Endodermal cell (in vitro differentiated cells): ENCODE results near the gene MRGPRX3. TPM values are rescaled to one million over a fixed set of nuclear protein-coding genes. Genes with fewer than 3 reads are reported as not detected.

ENCODE experiments used
- DNase-seq: peaks from one replicate; pipeline ENCODE4 v3.0.0-alpha.2; 2017
- H3K27ac ChIP-seq: 2 replicates; pipeline ENCODE4 v1.5.1; 2013; ENCODE audit warnings: mild to moderate bottlenecking, low read depth, low read length, moderate library complexity
- H3K27me3 ChIP-seq: 2 replicates; pipeline ENCODE4 v1.6.1; 2013; ENCODE audit warnings: mild to moderate bottlenecking, low read length, moderate library complexity; ENCODE audit not compliant: insufficient read depth, control insufficient read depth, poor library complexity, severe bottlenecking
- H3K36me3 ChIP-seq: 2 replicates; pipeline ENCODE4 v1.7.0; 2013; ENCODE audit warnings: mild to moderate bottlenecking, low read length, moderate library complexity; ENCODE audit not compliant: control insufficient read depth, insufficient read depth
- H3K4me1 ChIP-seq: one replicate; pipeline ENCODE4 v1.7.0; 2013; ENCODE audit warnings: low read length; ENCODE audit not compliant: control insufficient read depth, insufficient read depth
- H3K4me3 ChIP-seq: 2 replicates; pipeline ENCODE4 v1.5.1; 2013; ENCODE audit warnings: mild to moderate bottlenecking, low read length, moderate library complexity
- H3K9ac ChIP-seq: 2 replicates; pipeline ENCODE4 v1.6.1; 2013; ENCODE audit warnings: mild to moderate bottlenecking, low read length, moderate library complexity; ENCODE audit not compliant: poor library complexity, severe bottlenecking; ENCODE audit errors: extremely low read depth
- H3K9me3 ChIP-seq: 2 replicates; pipeline ENCODE4 v1.6.1; 2013; ENCODE audit warnings: mild to moderate bottlenecking, low read length, moderate library complexity; ENCODE audit not compliant: control insufficient read depth
- H3K27ac Mint-ChIP-seq: 2 replicates; pipeline ENCODE4 v1.8.0; 2020; ENCODE audit warnings: mixed read lengths
- H3K27me3 Mint-ChIP-seq: 2 replicates; pipeline ENCODE4 v1.8.0; 2021; ENCODE audit warnings: mild to moderate bottlenecking, mixed read lengths; ENCODE audit not compliant: insufficient read depth
- H3K36me3 Mint-ChIP-seq: 2 replicates; pipeline ENCODE4 v1.8.0; 2020; ENCODE audit warnings: low read depth, mixed read lengths
- H3K4me1 Mint-ChIP-seq: 2 replicates; pipeline ENCODE4 v1.8.0; 2020; ENCODE audit warnings: mixed read lengths
- H3K4me3 Mint-ChIP-seq: 2 replicates; pipeline ENCODE4 v1.8.0; 2020; ENCODE audit warnings: mild to moderate bottlenecking, moderate library complexity, mixed read lengths
- H3K9me3 Mint-ChIP-seq: 2 replicates; pipeline ENCODE4 v1.8.0; 2020; ENCODE audit warnings: mild to moderate bottlenecking, mixed read lengths
- WGBS, 2 experiments: methylation state at CpG; one replicate each; pipeline versions ENCODE4 v1.1.5 to v1.1.7; 2013; ENCODE audit warnings: missing lambda C conversion rate in 2 of 2, mixed read lengths in 1 of 2; ENCODE audit not compliant: insufficient coverage in 1 of 2, insufficient read length in 1 of 2; 5-methylcytosine and 5-hydroxymethylcytosine counted together
- long read RNA-seq, 4 experiments: library from polyadenylated mRNA in 2 of 4; library from RNA in 1 of 4; library from capped mRNA in 1 of 4; stranded (forward) in 3 of 4; unstranded in 1 of 4; transcript quantifications; one replicate each; pipeline ENCODE4 v2.0.0, GENCODE V29; 2020 to 2021; ENCODE audit warnings: inconsistent platforms in 1 of 4
- polyA plus RNA-seq, 2 experiments: library from polyadenylated mRNA; stranded (reverse); fragments of 50-300 nt; gene quantifications; one replicate each; pipeline ENCODE4 v1.2.3, GENCODE V29; 2013
- total RNA-seq, 2 donors: library from RNA; stranded (reverse); fragmentation: NEBNext Ultra II Directional in 1 of 2; extraction: Animal tissue kit (Norgen Biotek cat#: 25700) in 1 of 2; gene quantifications; 2 replicates in 1 of 2; 3 replicates in 1 of 2; pipeline ENCODE4 v1.2.1, GENCODE V29; 2021
- TF ChIP-seq, protein P1 (sequence below): fragments of 200-600 bp; sonication (generic); conservative IDR thresholded peaks from 2 replicates; pipeline ENCODE4 v1.5.0; 2021; ENCODE audit warnings: antibody characterized with exemption, mild to moderate bottlenecking

MRGPRX3 gene
- not detected for total RNA-seq
- not detected for polyA plus RNA-seq (2013, experiment 1 of 2)
- polyA plus RNA-seq (2013, experiment 2 of 2) = not detected
- long read RNA-seq, experiment 1 = 0 reads
- long read RNA-seq, experiment 2 = 0 reads
- long read RNA-seq, experiment 3 = 0 reads
- long read RNA-seq, experiment 4 = 0 reads

DNA sequence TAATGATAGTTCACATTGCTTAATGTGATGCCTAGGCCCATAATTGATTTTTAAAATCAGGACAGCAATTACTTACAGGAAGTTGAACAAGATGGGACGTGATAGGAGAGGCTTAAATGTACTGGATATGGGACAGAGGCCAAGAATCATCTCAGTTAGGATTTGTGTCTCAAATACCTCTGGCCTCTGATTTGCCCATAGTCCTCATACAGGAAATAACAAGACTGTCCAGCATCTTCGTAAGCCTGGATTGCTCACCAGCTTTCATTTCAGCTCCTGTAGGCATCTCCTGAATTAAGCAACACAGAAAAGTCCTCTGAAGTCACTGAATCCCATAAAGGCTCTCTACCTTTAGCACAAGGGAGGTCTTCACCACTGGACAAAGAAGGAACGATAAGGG, at the start of gene MRGPRX3:
Gene MRGPRX3 (plus strand): TSS at position 231 of the 400 bp plus-strand sequence. CDS start 4,632 bp downstream, outside the sequence.
- H3K9ac ChIP-seq = no peak within 1 kb of the TSS
- TF ChIP-seq, protein P1, sequence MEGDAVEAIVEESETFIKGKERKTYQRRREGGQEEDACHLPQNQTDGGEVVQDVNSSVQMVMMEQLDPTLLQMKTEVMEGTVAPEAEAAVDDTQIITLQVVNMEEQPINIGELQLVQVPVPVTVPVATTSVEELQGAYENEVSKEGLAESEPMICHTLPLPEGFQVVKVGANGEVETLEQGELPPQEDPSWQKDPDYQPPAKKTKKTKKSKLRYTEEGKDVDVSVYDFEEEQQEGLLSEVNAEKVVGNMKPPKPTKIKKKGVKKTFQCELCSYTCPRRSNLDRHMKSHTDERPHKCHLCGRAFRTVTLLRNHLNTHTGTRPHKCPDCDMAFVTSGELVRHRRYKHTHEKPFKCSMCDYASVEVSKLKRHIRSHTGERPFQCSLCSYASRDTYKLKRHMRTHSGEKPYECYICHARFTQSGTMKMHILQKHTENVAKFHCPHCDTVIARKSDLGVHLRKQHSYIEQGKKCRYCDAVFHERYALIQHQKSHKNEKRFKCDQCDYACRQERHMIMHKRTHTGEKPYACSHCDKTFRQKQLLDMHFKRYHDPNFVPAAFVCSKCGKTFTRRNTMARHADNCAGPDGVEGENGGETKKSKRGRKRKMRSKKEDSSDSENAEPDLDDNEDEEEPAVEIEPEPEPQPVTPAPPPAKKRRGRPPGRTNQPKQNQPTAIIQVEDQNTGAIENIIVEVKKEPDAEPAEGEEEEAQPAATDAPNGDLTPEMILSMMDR = no peak
- no peaks in the 10 kb centered on the region for H3K4me1 ChIP-seq
- no peaks in the 10 kb centered on the region for H3K9me3 ChIP-seq
- H3K27ac ChIP-seq = no peak within 1 kb of the TSS
- peaks cover 35% of the 10 kb centered on the region for H3K9me3 Mint-ChIP-seq
- no peaks in the 10 kb centered on the region for H3K27me3 ChIP-seq
- H3K4me1 Mint-ChIP-seq = no peaks in the 10 kb centered on the region
- H3K36me3 ChIP-seq = no peaks in the 10 kb centered on the region
- H3K27ac Mint-ChIP-seq = no peak within 1 kb of the TSS
- H3K36me3 Mint-ChIP-seq = no peaks in the 10 kb centered on the region
- peaks cover 25% of the 10 kb centered on the region for H3K27me3 Mint-ChIP-seq
- no peak within 1 kb of the TSS for H3K4me3 ChIP-seq
- DNase-seq = no peak
- WGBS, 2 experiments = 93% methylated on average over 3 of the region's 3 CpGs
- H3K4me3 Mint-ChIP-seq = no peak within 1 kb of the TSS

DNA sequence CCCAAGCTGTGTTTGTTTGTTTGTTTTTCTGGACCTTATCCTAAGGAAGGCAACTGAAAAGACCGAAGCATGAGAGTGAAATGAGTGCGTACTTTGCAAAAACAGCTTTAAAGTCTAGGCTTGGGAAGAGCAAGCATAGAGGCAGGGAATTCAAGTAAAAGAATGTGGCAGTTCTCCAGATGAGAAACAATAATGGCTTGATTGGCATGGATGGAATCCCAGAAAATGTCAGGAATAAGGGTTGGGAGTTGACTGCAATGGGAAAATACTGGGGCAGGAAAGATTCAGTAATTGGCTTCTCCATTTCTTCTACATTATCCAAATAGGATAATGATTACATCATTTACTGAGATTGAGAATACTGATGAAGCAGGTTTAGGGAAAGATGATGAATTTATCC, 44.0 kb upstream of the MRGPRX3 start:
- Histone ChIP-seq H3K4me3 (no peak overlapping the region), H3K9me3 (no peaks in the 10 kb centered on the region), H3K9ac (no peak overlapping the region), H3K36me3 (peaks cover 65% of the 10 kb centered on the region), H3K27me3 (no peaks in the 10 kb centered on the region), H3K4me1 (no peaks in the 10 kb centered on the region), H3K27ac (no peak overlapping the region)
- Mint-ChIP-seq H3K27ac (no peak overlapping the region), H3K36me3 (peaks cover 50% of the 10 kb centered on the region), H3K4me3 (no peak overlapping the region), H3K4me1 (no peaks in the 10 kb centered on the region), H3K27me3 (no peaks in the 10 kb centered on the region), H3K9me3 (no peaks in the 10 kb centered on the region)
- WGBS, 2 experiments = 97 to 98% methylated on average over 2 of the region's 2 CpGs
- no peak for DNase-seq
- TF ChIP-seq, protein P1 = no peak

DNA sequence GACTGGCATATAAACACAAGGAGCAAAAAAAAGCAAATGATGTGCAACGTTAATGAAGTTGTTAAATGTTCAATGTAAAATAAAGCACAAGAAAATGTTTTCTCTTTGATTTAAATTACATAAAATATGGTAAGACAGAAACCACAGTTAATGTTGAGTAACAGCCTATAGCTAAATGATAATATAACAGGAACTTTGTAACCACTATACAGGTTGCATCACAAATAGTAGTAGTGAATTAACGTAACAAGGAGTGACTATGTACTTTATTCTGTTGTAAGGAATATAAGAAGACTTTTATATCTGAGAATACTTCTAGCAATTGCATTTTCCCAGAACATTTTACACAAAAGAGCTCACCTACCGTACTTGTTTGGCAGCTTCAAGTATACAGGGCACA, 43.4 kb upstream of the MRGPRX3 start:
- no peak overlapping the region for H3K4me3 Mint-ChIP-seq
- Histone ChIP-seq H3K4me1 (no peaks in the 10 kb centered on the region), H3K4me3 (no peak overlapping the region), H3K27ac (no peak overlapping the region), H3K27me3 (no peaks in the 10 kb centered on the region), H3K36me3 (peaks cover 65% of the 10 kb centered on the region), H3K9me3 (no peaks in the 10 kb centered on the region), H3K9ac (no peak overlapping the region)
- no peak overlapping the region for H3K27ac Mint-ChIP-seq
- no peak for DNase-seq
- peaks cover 52% of the 10 kb centered on the region for H3K36me3 Mint-ChIP-seq
- H3K9me3 Mint-ChIP-seq = no peaks in the 10 kb centered on the region
- no peaks in the 10 kb centered on the region for H3K4me1 Mint-ChIP-seq
- no peaks in the 10 kb centered on the region for H3K27me3 Mint-ChIP-seq
- 85 to 99% methylated on average over 2 to 3 of the region's 3 CpGs for WGBS, 2 experiments
- TF ChIP-seq, protein P1 = no peak
